Astrocyte of the hippocampus (primary cell): ENCODE results near the gene HSPBP1.

Experiments used
- DNase-seq: peaks from one replicate; pipeline ENCODE4 v3.0.0; 2011; ENCODE audit warnings: low read depth, low spot score

The HSPBP1 gene

GRCh38 chr19:55255618-55256423, 24.1 kb downstream of the HSPBP1 start:
- DNase-seq: no peak

GRCh38 chr19:55254625-55254977, 25.3 kb downstream of the HSPBP1 start:
- no peak for DNase-seq

GRCh38 chr19:55253842-55254624, 25.9 kb downstream of the HSPBP1 start:
- DNase-seq: no peak

GRCh38 chr19:55252760-55253663, 26.9 kb downstream of the HSPBP1 start:
- DNase-seq: no peak

GRCh38 chr19:55251341-55252081, 28.4 kb downstream of the HSPBP1 start:
- peak; percentile 63 for DNase-seq

- no peak for DNase-seq
Measured at GRCh38 chr19:55250262-55251036, 29.5 kb downstream of the HSPBP1 start.

- DNase-seq: no peak
Measured at GRCh38 chr19:55249841-55250240, 30.1 kb downstream of the HSPBP1 start.

GRCh38 chr19:55248704-55249103, 31.2 kb downstream of the HSPBP1 start:
- no peak for DNase-seq

- no peak for DNase-seq
Measured at GRCh38 chr19:55248166-55248675, 31.7 kb downstream of the HSPBP1 start.

- peak; percentile 11 for DNase-seq
Measured at GRCh38 chr19:55247621-55248099, 32.2 kb downstream of the HSPBP1 start.

- no peak for DNase-seq
Measured at GRCh38 chr19:55246462-55247451, 33.2 kb downstream of the HSPBP1 start.

GRCh38 chr19:55245236-55245904, 34.5 kb downstream of the HSPBP1 start:
- no peak for DNase-seq

GRCh38 chr19:55244004-55244680, 35.8 kb downstream of the HSPBP1 start:
- DNase-seq: no peak

GRCh38 chr19:55242517-55242916, 37.4 kb downstream of the HSPBP1 start:
- no peak for DNase-seq

GRCh38 chr19:55241935-55242464, 37.9 kb downstream of the HSPBP1 start:
- no peak for DNase-seq

- DNase-seq: no peak
Measured at GRCh38 chr19:55241143-55241934, 38.6 kb downstream of the HSPBP1 start.

GRCh38 chr19:55240713-55241020, 39.2 kb downstream of the HSPBP1 start:
- DNase-seq: no peak
